WERI-Rb-1 (cell line): ENCODE results near the gene ARHGAP26.

ENCODE experiments used
- DNase-seq: peaks from one replicate; pipeline ENCODE4 v3.0.0-alpha.2; 2020
- H3K27ac ChIP-seq: fragments of 250-450 bp; sonication (Bioruptor Pico); 2 replicates; pipeline ENCODE4 v1.5.1; 2020; ENCODE audit warnings: mild to moderate bottlenecking, moderate library complexity
- H3K27me3 ChIP-seq: fragments of 250-450 bp; sonication (Bioruptor Pico); 2 replicates; pipeline ENCODE4 v1.5.1; 2021; ENCODE audit warnings: mild to moderate bottlenecking, low read depth, moderate library complexity; ENCODE audit not compliant: insufficient read depth, severe bottlenecking
- H3K36me3 ChIP-seq: fragments of 250-450 bp; sonication (Bioruptor Pico); 2 replicates; pipeline ENCODE4 v1.5.1; 2020; ENCODE audit warnings: mild to moderate bottlenecking, moderate library complexity
- H3K4me3 ChIP-seq: 2 replicates; pipeline ENCODE4 v1.5.1; 2011; ENCODE audit warnings: low read depth, mild to moderate bottlenecking, control low read depth, low read length
- H3K9me3 ChIP-seq: fragments of 250-450 bp; sonication (Bioruptor Pico); 2 replicates; pipeline ENCODE4 v1.5.1; 2021; ENCODE audit warnings: mild to moderate bottlenecking, moderate library complexity; ENCODE audit not compliant: severe bottlenecking
- TF ChIP-seq, protein P1 (sequence below): IDR thresholded peaks from 2 replicates; pipeline ENCODE4 v1.5.1; 2011; ENCODE audit warnings: low read depth, mild to moderate bottlenecking, control low read depth, inconsistent platforms, low read length

ARHGAP26 gene

DNA sequence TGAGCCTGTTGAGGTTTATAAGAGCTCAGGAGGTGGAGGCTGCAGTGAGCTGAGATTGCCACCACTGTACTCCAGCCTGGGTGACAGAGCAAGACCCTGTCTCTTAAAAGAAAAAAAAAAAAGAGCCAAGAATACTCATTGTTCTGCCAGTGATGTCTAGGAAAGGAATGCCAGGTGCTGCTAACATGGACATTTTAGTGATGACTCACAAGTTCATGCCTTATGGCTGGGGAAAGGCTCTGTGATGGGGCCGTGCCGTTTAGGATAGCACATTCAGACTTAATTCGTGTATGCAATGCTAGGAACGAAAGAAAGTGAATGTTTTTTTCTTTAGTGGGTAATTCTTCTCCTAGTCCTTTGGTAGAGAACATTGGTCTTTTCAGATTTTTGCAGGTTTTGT lies 134.2 kb downstream of the ARHGAP26 start:
- H3K27ac ChIP-seq = no peak overlapping the region
- no peaks in the 10 kb centered on the region for H3K9me3 ChIP-seq
- no peaks in the 10 kb centered on the region for H3K27me3 ChIP-seq
- TF ChIP-seq, protein P1, sequence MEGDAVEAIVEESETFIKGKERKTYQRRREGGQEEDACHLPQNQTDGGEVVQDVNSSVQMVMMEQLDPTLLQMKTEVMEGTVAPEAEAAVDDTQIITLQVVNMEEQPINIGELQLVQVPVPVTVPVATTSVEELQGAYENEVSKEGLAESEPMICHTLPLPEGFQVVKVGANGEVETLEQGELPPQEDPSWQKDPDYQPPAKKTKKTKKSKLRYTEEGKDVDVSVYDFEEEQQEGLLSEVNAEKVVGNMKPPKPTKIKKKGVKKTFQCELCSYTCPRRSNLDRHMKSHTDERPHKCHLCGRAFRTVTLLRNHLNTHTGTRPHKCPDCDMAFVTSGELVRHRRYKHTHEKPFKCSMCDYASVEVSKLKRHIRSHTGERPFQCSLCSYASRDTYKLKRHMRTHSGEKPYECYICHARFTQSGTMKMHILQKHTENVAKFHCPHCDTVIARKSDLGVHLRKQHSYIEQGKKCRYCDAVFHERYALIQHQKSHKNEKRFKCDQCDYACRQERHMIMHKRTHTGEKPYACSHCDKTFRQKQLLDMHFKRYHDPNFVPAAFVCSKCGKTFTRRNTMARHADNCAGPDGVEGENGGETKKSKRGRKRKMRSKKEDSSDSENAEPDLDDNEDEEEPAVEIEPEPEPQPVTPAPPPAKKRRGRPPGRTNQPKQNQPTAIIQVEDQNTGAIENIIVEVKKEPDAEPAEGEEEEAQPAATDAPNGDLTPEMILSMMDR = no peak
- no peaks in the 10 kb centered on the region for H3K36me3 ChIP-seq
- DNase-seq = no peak
- no peak overlapping the region for H3K4me3 ChIP-seq

DNA sequence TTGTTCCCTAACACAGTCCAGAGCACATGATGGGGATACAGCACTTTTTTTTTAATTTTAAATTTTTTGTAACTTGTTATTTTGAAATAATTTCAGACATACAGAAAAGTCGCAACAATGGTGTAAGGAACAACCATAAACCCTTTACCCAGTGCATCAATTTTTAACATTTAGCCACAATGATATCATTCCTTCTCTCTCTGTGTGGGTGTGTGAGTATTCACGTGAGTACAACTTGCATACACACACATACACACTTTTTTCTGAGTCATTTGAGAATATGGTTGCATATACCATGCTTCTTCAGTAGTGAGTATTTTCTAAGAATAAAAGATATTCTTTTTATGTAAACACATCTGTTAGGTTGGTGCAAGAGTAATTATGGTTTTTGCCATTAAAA lies 135.2 kb downstream of the ARHGAP26 start:
- H3K27ac ChIP-seq = no peak overlapping the region
- DNase-seq = no peak
- TF ChIP-seq, protein P1 = no peak
- H3K27me3 ChIP-seq = no peaks in the 10 kb centered on the region
- no peak overlapping the region for H3K4me3 ChIP-seq
- no peaks in the 10 kb centered on the region for H3K9me3 ChIP-seq
- H3K36me3 ChIP-seq = no peaks in the 10 kb centered on the region

DNA sequence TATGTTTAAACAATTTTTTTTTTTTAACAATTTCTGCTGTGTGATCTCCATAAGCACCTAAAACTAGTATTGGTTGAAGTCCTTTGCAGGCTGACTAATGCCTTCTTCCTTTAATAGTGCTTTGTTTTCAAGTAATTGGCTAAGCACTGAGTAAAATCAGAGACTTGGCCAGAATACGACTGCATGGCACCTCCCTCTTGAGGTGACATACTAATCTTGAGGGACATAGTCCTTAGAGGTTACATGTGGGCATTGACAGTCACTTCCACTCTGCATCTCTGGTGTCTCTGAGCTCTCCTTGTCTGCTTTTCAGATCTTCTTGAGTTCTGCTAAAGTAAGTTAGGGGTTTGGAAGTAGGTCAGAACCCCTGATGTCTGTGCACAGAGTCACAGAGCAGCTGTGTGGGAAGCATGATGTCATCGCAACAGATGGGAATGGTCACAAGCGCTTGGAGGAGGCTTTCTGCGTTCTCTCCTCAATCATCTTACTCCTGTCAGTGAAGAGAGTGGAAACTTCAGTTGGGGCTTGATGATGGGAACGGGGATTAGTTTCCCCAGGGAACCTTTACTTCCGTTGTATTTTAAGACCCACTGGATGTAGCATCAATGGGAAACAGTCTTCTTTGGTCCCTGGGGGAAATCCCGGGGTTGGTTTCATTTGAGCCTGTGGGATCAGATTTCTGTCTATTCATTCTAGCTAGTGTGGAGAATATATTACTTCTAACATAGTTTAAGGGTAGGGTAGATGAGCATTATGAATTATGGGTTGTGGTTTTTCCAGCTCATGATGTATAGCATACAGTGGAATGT lies 136.9 kb downstream of the ARHGAP26 start:
- peak overlapping the region; percentile 38; the same call in 1 of the 2 replicates for H3K27ac ChIP-seq
- TF ChIP-seq, protein P1 = no peak
- H3K36me3 ChIP-seq = no peaks in the 10 kb centered on the region
- no peak overlapping the region for H3K4me3 ChIP-seq
- DNase-seq = peak; percentile 74
- no peaks in the 10 kb centered on the region for H3K27me3 ChIP-seq
- no peaks in the 10 kb centered on the region for H3K9me3 ChIP-seq

DNA sequence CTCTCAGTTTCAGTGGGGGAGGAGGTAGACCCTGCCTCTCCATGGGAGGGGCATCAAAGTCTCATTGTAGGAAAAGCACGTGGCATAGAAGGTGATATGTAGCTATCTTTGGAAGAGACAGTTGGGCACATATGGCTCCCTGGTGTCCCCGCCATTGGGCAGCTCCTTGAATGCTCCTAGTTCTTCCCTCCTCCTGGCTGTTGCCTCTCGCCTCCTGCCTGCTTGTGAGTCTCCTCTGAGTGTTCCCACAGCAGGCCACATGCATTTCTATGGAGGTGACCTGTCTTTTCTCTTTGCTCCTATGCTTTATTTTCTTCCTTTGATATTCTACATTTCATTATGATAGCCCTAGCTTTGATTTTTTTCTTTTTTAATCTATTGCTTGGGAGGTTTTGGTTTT lies 138.5 kb downstream of the ARHGAP26 start:
- no peak for DNase-seq
- H3K4me3 ChIP-seq = no peak overlapping the region
- H3K27me3 ChIP-seq = no peaks in the 10 kb centered on the region
- H3K36me3 ChIP-seq = no peaks in the 10 kb centered on the region
- no peak overlapping the region for H3K27ac ChIP-seq
- H3K9me3 ChIP-seq = no peaks in the 10 kb centered on the region
- TF ChIP-seq, protein P1 = no peak

DNA sequence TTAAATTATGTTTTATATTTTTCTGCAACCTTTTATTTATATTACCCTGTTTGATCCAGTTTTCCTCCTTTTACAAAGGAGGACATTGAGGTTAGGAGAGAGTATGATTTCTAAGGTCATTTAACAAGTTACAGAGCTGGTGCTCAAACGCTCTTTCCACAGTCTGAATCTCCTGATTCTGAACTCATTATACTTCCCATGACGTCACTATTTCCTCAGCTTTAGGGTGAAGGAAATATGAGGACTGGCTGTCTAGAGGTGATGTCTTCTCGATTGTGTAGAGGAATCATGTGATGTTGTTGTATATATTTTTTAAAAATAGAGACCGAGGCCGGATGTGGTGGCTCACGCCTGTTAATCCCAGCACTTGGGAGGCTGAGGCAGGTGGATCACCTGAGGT lies 140.0 kb downstream of the ARHGAP26 start:
- H3K36me3 ChIP-seq = no peaks in the 10 kb centered on the region
- DNase-seq = no peak
- H3K9me3 ChIP-seq = no peaks in the 10 kb centered on the region

More for the DNA sequence above, 140.0 kb downstream of the ARHGAP26 start:
- TF ChIP-seq, protein P1 = no peak
- H3K4me3 ChIP-seq = no peak overlapping the region
- H3K27me3 ChIP-seq = no peaks in the 10 kb centered on the region
- no peak overlapping the region for H3K27ac ChIP-seq
